MCF 10A (cell line): Measurements from ENCODE around the gene RPH3AL. TPM values are rescaled to one million over a fixed set of nuclear protein-coding genes. Genes with fewer than 3 reads are reported as not detected.

Source experiments
- BruUV-seq: library from RNA; stranded (reverse); fragments of 400-500 nt; replicated peaks from 2 replicates; lab custom pipeline; 2021; lab: Mats Ljungman, UMichigan
- CTCF ChIA-PET: fragments of 300-600 bp; sonication (Branson Sonifier 250); formaldehyde crosslinking; extraction: SDS; loops from one replicate; lab custom pipeline; 2021; ENCODE audit warnings: antibody characterized with exemption, inconsistent platforms; lab: Yijun Ruan, JAX
- POLR2A ChIA-PET: fragments of 300-600, 350-650 bp; sonication (Branson Sonifier 250); formaldehyde crosslinking; extraction: SDS; loops from one replicate; lab custom pipeline; 2020; ENCODE audit warnings: antibody characterized with exemption, inconsistent platforms; lab: Yijun Ruan, JAX
- DNase-seq: peaks from one replicate; pipeline ENCODE4 v3.0.0-alpha.2; 2018; ENCODE audit not compliant: unreplicated experiment
- H3K27ac Mint-ChIP-seq: one replicate; pipeline ENCODE4 v1.8.0; 2022; ENCODE audit warnings: mild to moderate bottlenecking, low read depth, mixed read lengths; ENCODE audit not compliant: unreplicated experiment
- H3K27me3 Mint-ChIP-seq: one replicate; pipeline ENCODE4 v1.8.0; 2022; ENCODE audit warnings: mixed read lengths; ENCODE audit not compliant: insufficient read depth, unreplicated experiment
- H3K36me3 Mint-ChIP-seq: one replicate; pipeline ENCODE4 v1.8.0; 2022; ENCODE audit warnings: mild to moderate bottlenecking, moderate library complexity, mixed read lengths; ENCODE audit not compliant: insufficient read depth, unreplicated experiment
- H3K4me1 Mint-ChIP-seq: one replicate; pipeline ENCODE4 v1.8.0; 2022; ENCODE audit warnings: mixed read lengths; ENCODE audit not compliant: insufficient read depth, unreplicated experiment
- H3K4me3 Mint-ChIP-seq: one replicate; pipeline ENCODE4 v1.8.0; 2022; ENCODE audit warnings: mild to moderate bottlenecking, moderate library complexity, mixed read lengths; ENCODE audit not compliant: unreplicated experiment
- H3K9me3 Mint-ChIP-seq: one replicate; pipeline ENCODE4 v1.8.0; 2022; ENCODE audit warnings: mixed read lengths; ENCODE audit not compliant: unreplicated experiment
- CTCF ChIP-seq: fragments of 200-600 bp; IDR thresholded peaks from one replicate; pipeline ENCODE4 v1.8.0; 2022; ENCODE audit warnings: antibody characterized with exemption, mild to moderate bottlenecking; ENCODE audit not compliant: unreplicated experiment
- intact Hi-C: fragments of 100-400 bp; cut with micrococcal nuclease; formaldehyde crosslinking; loops from 2 replicates; pipeline ENCODE4 v1.14.1; 2022
- total RNA-seq: library from RNA; stranded (reverse); gene quantifications from 2 replicates; pipeline ENCODE4 v1.2.3, GENCODE V29; 2022

The RPH3AL gene
- total RNA-seq, 1 experiment from 2014 or later, result 0.89 TPM

GRCh38 chr17:348692-349425, 3.7 kb downstream of the RPH3AL start:
- BruUV-seq, result no TSS peak
- Mint-ChIP-seq H3K9me3 (peaks cover 9% of the 10 kb centered on the region), H3K36me3 (no peaks in the 10 kb centered on the region), H3K27ac (peak overlapping the region; percentile 21), H3K27me3 (peaks cover 11% of the 10 kb centered on the region), H3K4me3 (peak overlapping the region; percentile 44), H3K4me1 (peaks cover 28% of the 10 kb centered on the region)
- ChIA-PET CTCF (interaction anchor here (0.6 to 0.9 kb wide), 2 partner anchors 27 to 187 kb away, joined by 3 read pairs; no protein-coding TSS in a partner anchor), POLR2A (interaction anchor here (0.5 to 1.3 kb wide), 4 partner anchors 9 to 602 kb away, joined by 3 to 5 read pairs (median 4); no protein-coding TSS in a partner anchor)
- intact Hi-C loops, result no loop called here
- DNase-seq, result peak; percentile 78
- TF ChIP-seq CTCF, result no peak

GRCh38 chr17:348012-348411, 4.6 kb downstream of the RPH3AL start:
- H3K9me3 Mint-ChIP-seq, result peaks cover 12% of the 10 kb centered on the region
- H3K36me3 Mint-ChIP-seq, result no peaks in the 10 kb centered on the region
- peaks cover 12% of the 10 kb centered on the region for H3K27me3 Mint-ChIP-seq
- POLR2A ChIA-PET, result no interaction called here
- no peak overlapping the region for H3K27ac Mint-ChIP-seq
- no peak for DNase-seq
- no peak for TF ChIP-seq CTCF
- no TSS peak for BruUV-seq
- intact Hi-C loops, result no loop called here
- H3K4me3 Mint-ChIP-seq, result no peak overlapping the region
- peaks cover 28% of the 10 kb centered on the region for H3K4me1 Mint-ChIP-seq
- CTCF ChIA-PET, result interaction anchor here (0.7 kb wide), 1 partner anchor 509 kb away, joined by 3 read pairs; no protein-coding TSS in a partner anchor

GRCh38 chr17:347309-347899, 5.2 kb downstream of the RPH3AL start:
- POLR2A ChIA-PET, result no interaction called here
- no peak overlapping the region for H3K27ac Mint-ChIP-seq

More at GRCh38 chr17:347309-347899, 5.2 kb downstream of the RPH3AL start:
- no TSS peak for BruUV-seq
- no peak for DNase-seq
- CTCF ChIA-PET, result interaction anchor here (0.7 kb wide), 1 partner anchor 510 kb away, joined by 3 read pairs; no protein-coding TSS in a partner anchor
- TF ChIP-seq CTCF, result no peak
- H3K9me3 Mint-ChIP-seq, result peaks cover 12% of the 10 kb centered on the region
- no peaks in the 10 kb centered on the region for H3K36me3 Mint-ChIP-seq
- no peak overlapping the region for H3K4me3 Mint-ChIP-seq
- H3K27me3 Mint-ChIP-seq, result peaks cover 14% of the 10 kb centered on the region
- intact Hi-C loops, result no loop called here
- H3K4me1 Mint-ChIP-seq, result peaks cover 28% of the 10 kb centered on the region
